Right atrium auricular region (tissue), 2 donors: ENCODE results near the gene CORO1A. TPM values are rescaled to one million over a fixed set of nuclear protein-coding genes. Genes with fewer than 3 reads are reported as not detected.

Experiments used
- DNase-seq: peaks from one replicate; pipeline ENCODE4 v3.0.0-alpha.2; 2019; ENCODE audit warnings: low spot score
- H3K27ac ChIP-seq, 2 donors: fragments of 200-600 bp; sonication (generic); 1 replicate in 1 of 2; 2 replicates in 1 of 2; pipeline ENCODE4 v1.5.1; 2016 to 2019
- H3K27me3 ChIP-seq, 2 donors: fragments of 200-600 bp; sonication (generic); one replicate each; pipeline versions ENCODE4 v1.5.1 to v1.6.0; 2017 to 2019
- H3K36me3 ChIP-seq: fragments of 200-600 bp; sonication (generic); one replicate; pipeline ENCODE4 v1.5.1; 2016
- H3K4me1 ChIP-seq, 2 donors: fragments of 200-600 bp; sonication (generic); one replicate each; pipeline versions ENCODE4 v1.5.1 to v1.6.0; 2017 to 2019
- H3K4me3 ChIP-seq, 2 donors: fragments of 200-600 bp; sonication (generic); 1 replicate in 1 of 2; 2 replicates in 1 of 2; pipeline ENCODE4 v1.5.1; 2017 to 2019; ENCODE audit warnings: mild to moderate bottlenecking in 1 of 2, moderate library complexity in 1 of 2
- H3K9me3 ChIP-seq, 2 donors: fragments of 200-600 bp; sonication (generic); one replicate each; pipeline ENCODE4 v1.5.1; 2019
- CTCF ChIP-seq, 2 donors: fragments of 200-600 bp; sonication (generic); IDR thresholded peaks; one replicate each; pipeline ENCODE4 v1.5.1; 2019; ENCODE audit warnings: antibody characterized with exemption in 2 of 2
- total RNA-seq, 2 donors: library from RNA; depleted of rRNA; stranded (reverse); fragments of >200 nt; gene quantifications; one replicate each; pipeline ENCODE4 v1.1.0, GENCODE V29; 2016

The CORO1A gene
- total RNA-seq, 2 donors from 2014 or later, result 5.4 to 18.6 TPM

- Histone ChIP-seq H3K4me3 (no peak overlapping the region), H3K4me1 (no peaks in the 10 kb centered on the region), H3K27me3 (no peaks in the 10 kb centered on the region), H3K9me3 (no peaks in the 10 kb centered on the region), H3K27ac (no peak overlapping the region), H3K36me3 (no peaks in the 10 kb centered on the region)
- TF ChIP-seq CTCF (IDR thresholded peaks at IDR 0.05), result no peak
- DNase-seq, result no peak
Measured at GRCh38 chr16:30142672-30143346, 40.6 kb upstream of the CORO1A start.

- no peak for DNase-seq
- Histone ChIP-seq H3K9me3 (no peaks in the 10 kb centered on the region), H3K4me3 (no peak overlapping the region), H3K27ac (no peak overlapping the region), H3K4me1 (no peaks in the 10 kb centered on the region), H3K27me3 (no peaks in the 10 kb centered on the region), H3K36me3 (no peaks in the 10 kb centered on the region)
- TF ChIP-seq CTCF (IDR thresholded peaks at IDR 0.05), result no peak
Measured at GRCh38 chr16:30143347-30143702, 40.1 kb upstream of the CORO1A start.

- Histone ChIP-seq H3K27me3 (no peaks in the 10 kb centered on the region), H3K4me1 (no peaks in the 10 kb centered on the region), H3K36me3 (no peaks in the 10 kb centered on the region), H3K27ac (no peak overlapping the region), H3K9me3 (peaks cover 0 to 4% of the 10 kb centered on the region in 2 donors), H3K4me3 (no peak overlapping the region)
- TF ChIP-seq CTCF (IDR thresholded peaks at IDR 0.05), result no peak
- DNase-seq, result no peak
Measured at GRCh38 chr16:30144017-30144416, 39.4 kb upstream of the CORO1A start.

- H3K27ac ChIP-seq, result no peak overlapping the region
- H3K9me3 ChIP-seq, result peaks cover 0 to 12% of the 10 kb centered on the region in 2 donors
- no peak for DNase-seq
- no peak overlapping the region for H3K4me3 ChIP-seq
- H3K36me3 ChIP-seq, result no peaks in the 10 kb centered on the region
- no peak for TF ChIP-seq CTCF (IDR thresholded peaks at IDR 0.05)
- H3K4me1 ChIP-seq, result no peaks in the 10 kb centered on the region
- H3K27me3 ChIP-seq, result no peaks in the 10 kb centered on the region
Measured at GRCh38 chr16:30144917-30145316, 38.5 kb upstream of the CORO1A start.

GRCh38 chr16:30145657-30146056 is 37.7 kb upstream of the CORO1A start:
- H3K4me3 ChIP-seq, result no peak overlapping the region
- H3K4me1 ChIP-seq, result no peaks in the 10 kb centered on the region
- peaks cover 0 to 12% of the 10 kb centered on the region in 2 donors for H3K9me3 ChIP-seq
- DNase-seq, result no peak
- no peaks in the 10 kb centered on the region for H3K36me3 ChIP-seq
- no peaks in the 10 kb centered on the region for H3K27me3 ChIP-seq
- TF ChIP-seq CTCF (IDR thresholded peaks at IDR 0.05), result no peak
- H3K27ac ChIP-seq, result no peak overlapping the region
